IMR-90 (cell line): ENCODE data around the gene ZNF77. TPM values are rescaled to one million over a fixed set of nuclear protein-coding genes. Genes with fewer than 3 reads are reported as not detected.

Experiments used
- ATAC-seq: fragments of 200-7000 bp; cut with Tn5 transposase; 2 replicates; pipeline ENCODE4 v1.9.1; 2020; ENCODE audit warnings: low read depth, mild to moderate bottlenecking, moderate library complexity
- BruUV-seq: library from RNA; stranded (reverse); fragments of 400-500 nt; replicated peaks from 2 replicates; lab custom pipeline; 2021; lab: Mats Ljungman, UMichigan
- CTCF ChIA-PET: fragments of 300-600 bp; formaldehyde crosslinking; extraction: SDS; loops from one replicate; lab custom pipeline; 2021; ENCODE audit warnings: antibody characterized with exemption; lab: Yijun Ruan, JAX
- POLR2A ChIA-PET: fragments of 300-600 bp; sonication (Branson Sonifier 250); formaldehyde crosslinking; loops from one replicate; lab custom pipeline; 2022; ENCODE audit warnings: antibody characterized with exemption; ENCODE audit not compliant: unreplicated experiment; lab: Charles Lee
- DNase-seq: peaks from one replicate; pipeline ENCODE4 v3.0.0; 2013
- H2AFZ ChIP-seq: replicated peaks from 2 replicates; pipeline ENCODE3; 2013; ENCODE audit warnings: low read length, mild to moderate bottlenecking; ENCODE audit not compliant: poor library complexity
- H2AK5ac ChIP-seq: 2 replicates; pipeline ENCODE4 v1.6.1; 2013; ENCODE audit warnings: low read depth, low read length, inconsistent platforms
- H2AK9ac ChIP-seq: replicated peaks from 2 replicates; pipeline ENCODE3; 2013; ENCODE audit warnings: mild to moderate bottlenecking, low read depth, low read length, moderate library complexity; ENCODE audit not compliant: poor library complexity
- H2BK120ac ChIP-seq: 2 replicates; pipeline ENCODE4 v1.6.1; 2013; ENCODE audit warnings: low read depth, low read length, inconsistent platforms
- H2BK15ac ChIP-seq: 3 replicates; pipeline ENCODE4 v1.6.1; 2013; ENCODE audit warnings: low read depth, low read length, inconsistent platforms
- H2BK20ac ChIP-seq: 2 replicates; pipeline ENCODE4 v1.6.1; 2013; ENCODE audit warnings: low read depth, mild to moderate bottlenecking, inconsistent platforms, low read length, moderate library complexity
- H2BK5ac ChIP-seq: 2 replicates; pipeline ENCODE4 v1.6.1; 2013; ENCODE audit warnings: mild to moderate bottlenecking, low read depth, low read length, inconsistent platforms; ENCODE audit not compliant: poor library complexity, severe bottlenecking
- H3K14ac ChIP-seq: replicated peaks from 2 replicates; pipeline ENCODE4 v1.6.1; 2013; ENCODE audit warnings: low read depth, low read length, inconsistent platforms
- H3K18ac ChIP-seq: 2 replicates; pipeline ENCODE4 v1.6.1; 2013; ENCODE audit warnings: low read depth, low read length, control low read depth
- H3K23ac ChIP-seq: 2 replicates; pipeline ENCODE4 v1.6.1; 2013; ENCODE audit warnings: low read depth, low read length, inconsistent platforms
- H3K27ac ChIP-seq: 2 replicates; pipeline ENCODE4 v1.5.1; 2013; ENCODE audit warnings: mild to moderate bottlenecking, control low read depth, low read length; ENCODE audit not compliant: insufficient read depth
- H3K27me3 ChIP-seq: 2 replicates; pipeline ENCODE4 v1.6.1; 2013; ENCODE audit warnings: low read length; ENCODE audit not compliant: control insufficient read depth, insufficient read depth
- H3K36me3 ChIP-seq: 2 replicates; pipeline ENCODE4 v1.6.1; 2013; ENCODE audit warnings: low read length, mixed read lengths; ENCODE audit not compliant: control insufficient read depth, insufficient read depth
- H3K4ac ChIP-seq: 2 replicates; pipeline ENCODE4 v1.6.1; 2013; ENCODE audit warnings: low read depth, low read length, inconsistent platforms
- H3K4me1 ChIP-seq: 2 replicates; pipeline ENCODE4 v1.6.1; 2013; ENCODE audit warnings: low read length, mixed read lengths; ENCODE audit not compliant: control insufficient read depth, insufficient read depth
- H3K4me2 ChIP-seq: 2 replicates; pipeline ENCODE4 v1.6.1; 2013; ENCODE audit warnings: low read depth, mild to moderate bottlenecking, control low read depth, low read length, moderate library complexity
- H3K4me3 ChIP-seq: 2 replicates; pipeline ENCODE4 v1.5.1; 2013; ENCODE audit warnings: low read depth, mild to moderate bottlenecking, control low read depth, low read length, moderate library complexity; ENCODE audit not compliant: insufficient read depth
- H3K56ac ChIP-seq: 2 replicates; pipeline ENCODE4 v1.6.1; 2013; ENCODE audit warnings: low read length, inconsistent platforms; ENCODE audit not compliant: insufficient read depth; ENCODE audit errors: extremely low read depth
- H3K79me1 ChIP-seq, 2 experiments: 2 replicates each; pipeline ENCODE4 v1.6.1; 2013; ENCODE audit warnings: low read length in 2 of 2, inconsistent platforms in 1 of 2, low read depth in 1 of 2
- H3K9ac ChIP-seq: 2 replicates; pipeline ENCODE4 v1.6.1; 2013; ENCODE audit warnings: low read depth, low read length, control low read depth
- H3K9me1 ChIP-seq: 2 replicates; pipeline ENCODE4 v1.6.1; 2013; ENCODE audit warnings: low read length, inconsistent platforms; ENCODE audit not compliant: insufficient read depth
- H3K9me3 ChIP-seq: 2 replicates; pipeline ENCODE4 v1.6.1; 2013; ENCODE audit warnings: low read length; ENCODE audit not compliant: control insufficient read depth, insufficient read depth
- H4K20me1 ChIP-seq: 2 replicates; pipeline ENCODE4 v1.6.1; 2013; ENCODE audit warnings: low read length, inconsistent platforms; ENCODE audit not compliant: insufficient read depth
- H4K5ac ChIP-seq: 2 replicates; pipeline ENCODE4 v1.6.1; 2013; ENCODE audit warnings: mild to moderate bottlenecking, low read depth, low read length, control low read depth
- H4K8ac ChIP-seq, 2 experiments: 2 replicates each; pipeline ENCODE4 v1.6.1; 2013; ENCODE audit warnings: low read depth in 2 of 2, low read length in 2 of 2, control low read depth in 1 of 2, inconsistent platforms in 1 of 2
- H4K91ac ChIP-seq: 2 replicates; pipeline ENCODE4 v1.6.1; 2013; ENCODE audit warnings: low read depth, low read length, inconsistent platforms; ENCODE audit not compliant: insufficient read depth
- BHLHE40 ChIP-seq: fragments of 150-350 bp; IDR thresholded peaks from 2 replicates; pipeline ENCODE4 v1.6.1; 2016; ENCODE audit warnings: mild to moderate bottlenecking, low read depth, low read length
- CEBPB ChIP-seq: IDR thresholded peaks from 2 replicates; pipeline ENCODE4 v1.6.1; 2012; ENCODE audit warnings: low read depth, low read length, improper control_type of control experiment
- CHD1 ChIP-seq: IDR thresholded peaks from 2 replicates; pipeline ENCODE4 v1.6.1; 2012; ENCODE audit warnings: low read depth, low read length, improper control_type of control experiment
- CTCF ChIP-seq: conservative IDR thresholded peaks from 2 replicates; pipeline ENCODE4 v1.5.1; 2012; ENCODE audit warnings: mild to moderate bottlenecking, low read depth, low read length, improper control_type of control experiment
- ELK1 ChIP-seq: fragments of 150-350 bp; IDR thresholded peaks from 2 replicates; pipeline ENCODE4 v1.6.1; 2016; ENCODE audit warnings: low read depth, mild to moderate bottlenecking, low read length, moderate library complexity, borderline replicate concordance
- FOS ChIP-seq: fragments of 150-350 bp; IDR thresholded peaks from 2 replicates; pipeline ENCODE4 v1.6.1; 2016; ENCODE audit warnings: low read depth, low read length
- MAFK ChIP-seq: IDR thresholded peaks from 2 replicates; pipeline ENCODE4 v1.6.1; 2012; ENCODE audit warnings: low read depth, low read length, improper control_type of control experiment
- MAZ ChIP-seq: IDR thresholded peaks from 2 replicates; pipeline ENCODE4 v1.6.1; 2012; ENCODE audit warnings: low read depth, mild to moderate bottlenecking, low read length, improper control_type of control experiment, moderate library complexity, borderline replicate concordance
- MXI1 ChIP-seq: IDR thresholded peaks from 2 replicates; pipeline ENCODE4 v1.6.1; 2012; ENCODE audit warnings: low read depth, mild to moderate bottlenecking, low read length, moderate library complexity, borderline replicate concordance
- NFE2L2 ChIP-seq: fragments of 150-350 bp; IDR thresholded peaks from 2 replicates; pipeline ENCODE4 v1.6.1; 2016; ENCODE audit warnings: low read depth, mild to moderate bottlenecking, low read length
- POLR2A ChIP-seq: IDR thresholded peaks from 2 replicates; pipeline ENCODE4 v1.6.1; 2012; ENCODE audit warnings: mild to moderate bottlenecking, low read depth, low read length
- RAD21 ChIP-seq: IDR thresholded peaks from 2 replicates; pipeline ENCODE4 v1.6.1; 2012; ENCODE audit warnings: low read length, improper control_type of control experiment
- RCOR1 ChIP-seq: IDR thresholded peaks from 2 replicates; pipeline ENCODE4 v1.6.1; 2012; ENCODE audit warnings: mild to moderate bottlenecking, low read length, improper control_type of control experiment; ENCODE audit not compliant: insufficient replicate concordance
- RFX5 ChIP-seq: IDR thresholded peaks from 2 replicates; pipeline ENCODE4 v1.8.0; 2012; ENCODE audit warnings: low read depth, mild to moderate bottlenecking, low read length, moderate library complexity
- SMC3 ChIP-seq: fragments of 150-350 bp; IDR thresholded peaks from 2 replicates; pipeline ENCODE4 v1.6.1; 2016; ENCODE audit warnings: low read depth, mild to moderate bottlenecking, antibody characterized with exemption, low read length, moderate library complexity
- USF2 ChIP-seq: fragments of 150-350 bp; IDR thresholded peaks from 2 replicates; pipeline ENCODE4 v1.6.1; 2017; ENCODE audit warnings: mild to moderate bottlenecking, antibody characterized with exemption, low read length, low read depth
- WGBS, 2 experiments: methylation state at CpG; one replicate each; pipeline versions ENCODE4 v1.1.5 to v1.1.7; 2013; ENCODE audit warnings: missing lambda C conversion rate in 2 of 2; ENCODE audit not compliant: insufficient read length in 1 of 2; ENCODE audit errors: extremely low coverage in 2 of 2; 5-methylcytosine and 5-hydroxymethylcytosine counted together
- dilution Hi-C: fragments of 300-500 bp; cut with HindIII; formaldehyde crosslinking; loops from one replicate; pipeline ENCODE4 v1.14.3; 2018; ENCODE audit warnings: low sequenced_read_pairs; ENCODE audit not compliant: unreplicated experiment
- in situ Hi-C: fragments of 300-500 bp; cut with MboI; formaldehyde crosslinking; loops from 3 replicates; pipeline ENCODE4 v1.14.3; 2019; ENCODE audit warnings: low sequenced_read_pairs, inconsistent platforms, mixed read lengths
- intact Hi-C: fragments of 100-400 bp; cut with micrococcal nuclease; formaldehyde crosslinking; loops from 2 replicates; pipeline ENCODE4 v1.10.0; 2022
- polyA plus RNA-seq, 3 experiments: library from polyadenylated mRNA; depleted of rRNA; stranded (reverse); fragments of >200 nt; gene quantifications; 2 replicates each; pipeline ENCODE4 v1.2.3, GENCODE V29; 2012; ENCODE audit warnings: low replicate concordance in 1 of 3
- total RNA-seq: library from RNA; depleted of rRNA; stranded (reverse); fragments of >200 nt; gene quantifications from 2 replicates; pipeline ENCODE4 v1.2.3, GENCODE V29; 2012

Gene ZNF77
- total and polyA plus RNA-seq, 2 of the 4 experiments (the other 2 are of a cell fraction): 3.6 to 6.5 TPM

- intact Hi-C loops: no loop called here
- BruUV-seq: no TSS peak
- H2BK20ac ChIP-seq: no peak overlapping the region
- TF ChIP-seq POLR2A: no peak
- no peak for TF ChIP-seq MXI1
- no peak for TF ChIP-seq NFE2L2
- no peak for TF ChIP-seq MAFK
- no peak for TF ChIP-seq RAD21
- no peak for TF ChIP-seq ELK1
- TF ChIP-seq CTCF: no peak
- no peak for TF ChIP-seq SMC3
- no peak for TF ChIP-seq MAZ
- TF ChIP-seq CHD1: no peak
- TF ChIP-seq FOS: no peak
- no peak for TF ChIP-seq CEBPB
- no peak for TF ChIP-seq RCOR1
- no peak for TF ChIP-seq BHLHE40
- TF ChIP-seq USF2: no peak
- no peak for TF ChIP-seq RFX5
- H3K36me3 ChIP-seq: no peaks in the 10 kb centered on the region
- H4K91ac ChIP-seq: no peak overlapping the region
- no peak overlapping the region for H4K5ac ChIP-seq
- ChIA-PET CTCF (no interaction called here), POLR2A (no interaction called here)
- H2AK5ac ChIP-seq: no peak overlapping the region
- no peak overlapping the region for H2BK120ac ChIP-seq
- 60% methylated on average over 1 of the region's 14 CpGs; no CpG with 5 or more reads in 1 of the 2 experiments for WGBS, 2 experiments
- dilution Hi-C loops: no loop called here
- no peak overlapping the region for H2BK5ac ChIP-seq
- H4K8ac ChIP-seq: no peak overlapping the region
- no peak overlapping the region for H3K9ac ChIP-seq
- no peaks in the 10 kb centered on the region for H4K20me1 ChIP-seq
- no peaks in the 10 kb centered on the region for H3K27me3 ChIP-seq
- in situ Hi-C loops: no loop called here
- no peak overlapping the region for H3K14ac ChIP-seq
- no peak overlapping the region for H2AFZ ChIP-seq
- H3K4me2 ChIP-seq: no peak overlapping the region
- H3K27ac ChIP-seq: no peak overlapping the region
- ATAC-seq (no peak), DNase-seq (no peak)
- H3K4me1 ChIP-seq: no peaks in the 10 kb centered on the region
- H3K56ac ChIP-seq: no peak overlapping the region
- H3K9me3 ChIP-seq: peaks cover 1% of the 10 kb centered on the region; the same call in 1 of the 2 replicates
- H3K18ac ChIP-seq: no peak overlapping the region
- no peak overlapping the region for H2BK15ac ChIP-seq
- no peaks in the 10 kb centered on the region for H3K79me1 ChIP-seq
- H3K9me1 ChIP-seq: no peaks in the 10 kb centered on the region
- no peak overlapping the region for H3K4ac ChIP-seq
- no peak overlapping the region for H3K23ac ChIP-seq
- H2AK9ac ChIP-seq: no peak overlapping the region
- no peak overlapping the region for H3K4me3 ChIP-seq
These were observed 60.9 kb downstream of the ZNF77 start for GRCh38 chr19:2883686-2884439.
